Brain microvascular endothelial cell (primary cell): ENCODE data around the gene CELA3A.
"Not testable (repeated sequence)": the region's sequence is repeated elsewhere in the genome, so short reads cannot be mapped to it uniquely, and the experiment has no call there.

ENCODE experiments used
- DNase-seq: peaks from one replicate; pipeline ENCODE4 v3.0.0-alpha.2; 2020
- H3K27ac ChIP-seq: fragments of 250-450 bp; sonication (Bioruptor Pico); 2 replicates; pipeline ENCODE4 v1.5.1; 2020; ENCODE audit warnings: mild to moderate bottlenecking, moderate library complexity
- H3K27me3 ChIP-seq: fragments of 250-450 bp; sonication (Bioruptor Pico); replicated peaks from 2 replicates; pipeline ENCODE4 v1.5.1; 2020; ENCODE audit warnings: mild to moderate bottlenecking
- H3K36me3 ChIP-seq: fragments of 250-450 bp; sonication (Bioruptor Pico); replicated peaks from 2 replicates; pipeline ENCODE4 v1.5.1; 2020; ENCODE audit warnings: mild to moderate bottlenecking
- H3K4me3 ChIP-seq: 2 replicates; pipeline ENCODE4 v1.5.1; 2011; ENCODE audit warnings: low read depth, mild to moderate bottlenecking, control low read depth, low read length, moderate library complexity
- CTCF ChIP-seq: IDR thresholded peaks from 2 replicates; pipeline ENCODE4 v1.5.1; 2011; ENCODE audit warnings: low read depth, mild to moderate bottlenecking, moderate library complexity, low read length, control low read depth, inconsistent platforms; ENCODE audit errors: missing control alignments
- in situ Hi-C: cut with HindIII; loops from 2 replicates; pipeline ENCODE4 v1.10.0; 2017; ENCODE audit warnings: low sequenced_read_pairs, low pct_ligation_motif_present

The CELA3A gene

GRCh38 chr1:21975296-21975695 lies 26.2 kb upstream of the CELA3A start:
- H3K27ac ChIP-seq, H3K27me3 ChIP-seq, in situ Hi-C loops, H3K4me3 ChIP-seq, H3K36me3 ChIP-seq, DNase-seq: not testable (repeated sequence)

GRCh38 chr1:21976703-21977239 lies 24.7 kb upstream of the CELA3A start, which contains the start of gene CELA3B:
CELA3B (plus strand) TSS chr1:21977022; CDS start chr1:21977040, 18 bp downstream.
- H3K36me3 ChIP-seq, in situ Hi-C loops, H3K27me3 ChIP-seq, DNase-seq, H3K4me3 ChIP-seq, H3K27ac ChIP-seq: not testable (repeated sequence)

GRCh38 chr1:21978209-21978608 lies 23.2 kb upstream of the CELA3A start:
- H3K27me3 ChIP-seq, H3K36me3 ChIP-seq, in situ Hi-C loops, H3K4me3 ChIP-seq, H3K27ac ChIP-seq, DNase-seq: not testable (repeated sequence)

GRCh38 chr1:21980515-21981220 lies 20.8 kb upstream of the CELA3A start:
- in situ Hi-C loops, H3K27ac ChIP-seq, H3K4me3 ChIP-seq, DNase-seq, H3K36me3 ChIP-seq, H3K27me3 ChIP-seq: not testable (repeated sequence)
- peak; percentile 25 for TF ChIP-seq CTCF

GRCh38 chr1:21981253-21981652 lies 20.2 kb upstream of the CELA3A start:
- H3K27ac ChIP-seq, H3K4me3 ChIP-seq, H3K36me3 ChIP-seq, H3K27me3 ChIP-seq, DNase-seq, in situ Hi-C loops: not testable (repeated sequence)

GRCh38 chr1:21982122-21982521 lies 19.3 kb upstream of the CELA3A start:
- H3K27ac ChIP-seq, H3K4me3 ChIP-seq, in situ Hi-C loops, H3K36me3 ChIP-seq, DNase-seq, H3K27me3 ChIP-seq: not testable (repeated sequence)

GRCh38 chr1:21983539-21983938 lies 17.9 kb upstream of the CELA3A start:
- in situ Hi-C loops, DNase-seq, H3K27ac ChIP-seq, H3K4me3 ChIP-seq, H3K36me3 ChIP-seq, H3K27me3 ChIP-seq: not testable (repeated sequence)

GRCh38 chr1:21985893-21986292 lies 15.6 kb upstream of the CELA3A start:
- in situ Hi-C loops, DNase-seq: not testable (repeated sequence)

GRCh38 chr1:21986386-21986785 lies 15.1 kb upstream of the CELA3A start:
- in situ Hi-C loops, H3K4me3 ChIP-seq, H3K27ac ChIP-seq, DNase-seq, H3K27me3 ChIP-seq, H3K36me3 ChIP-seq: not testable (repeated sequence)

More at GRCh38 chr1:21985893-21986292, 15.6 kb upstream of the CELA3A start:
- H3K36me3 ChIP-seq, H3K27me3 ChIP-seq, H3K4me3 ChIP-seq, H3K27ac ChIP-seq: not testable (repeated sequence)

GRCh38 chr1:21989672-21990393 lies 11.6 kb upstream of the CELA3A start:
- H3K27ac ChIP-seq, H3K36me3 ChIP-seq, H3K4me3 ChIP-seq, DNase-seq, H3K27me3 ChIP-seq, in situ Hi-C loops: not testable (repeated sequence)

- DNase-seq, H3K27ac ChIP-seq, H3K27me3 ChIP-seq, H3K36me3 ChIP-seq, in situ Hi-C loops, H3K4me3 ChIP-seq: not testable (repeated sequence)
Measured at GRCh38 chr1:21992186-21992585, 9.3 kb upstream of the CELA3A start.

GRCh38 chr1:21994716-21995115 lies 6.7 kb upstream of the CELA3A start:
- H3K27ac ChIP-seq, H3K4me3 ChIP-seq, DNase-seq, in situ Hi-C loops, H3K36me3 ChIP-seq, H3K27me3 ChIP-seq: not testable (repeated sequence)

- H3K36me3 ChIP-seq, H3K4me3 ChIP-seq, DNase-seq, H3K27ac ChIP-seq, in situ Hi-C loops, H3K27me3 ChIP-seq: not testable (repeated sequence)
Measured at GRCh38 chr1:21996663-21996970, 4.8 kb upstream of the CELA3A start.
